Right ventricle myocardium inferior (tissue), 1 donor: ENCODE results near the gene USP31. TPM values are rescaled to one million over a fixed set of nuclear protein-coding genes. Genes with fewer than 3 reads are reported as not detected.

Experiments
- ATAC-seq: fragments of 200-7000 bp; cut with Tn5 transposase; one replicate; pipeline ENCODE4 v1.9.1; 2020; ENCODE audit warnings: mild to moderate bottlenecking, moderate library complexity
- DNase-seq: peaks from one replicate; pipeline ENCODE4 v3.0.0; 2021; ENCODE audit errors: missing footprints
- intact Hi-C: fragments of 100-400 bp; cut with DNase I; formaldehyde crosslinking; loops from one replicate; pipeline ENCODE4 v1.11.0; 2022
- total RNA-seq: library from RNA; stranded (reverse); fragmentation: NEBNext Ultra II Directional; extraction: Animal tissue kit (Norgen Biotek cat#: 25700); gene quantifications from one replicate; pipeline ENCODE4 v1.2.1, GENCODE V29; 2021
- donor health status: DM: no; HTN: yes; CAD: no; lungs with severe emphysema.

The USP31 gene
- total RNA-seq, 1 donor from 2014 or later, result 26.8 TPM

DNA sequence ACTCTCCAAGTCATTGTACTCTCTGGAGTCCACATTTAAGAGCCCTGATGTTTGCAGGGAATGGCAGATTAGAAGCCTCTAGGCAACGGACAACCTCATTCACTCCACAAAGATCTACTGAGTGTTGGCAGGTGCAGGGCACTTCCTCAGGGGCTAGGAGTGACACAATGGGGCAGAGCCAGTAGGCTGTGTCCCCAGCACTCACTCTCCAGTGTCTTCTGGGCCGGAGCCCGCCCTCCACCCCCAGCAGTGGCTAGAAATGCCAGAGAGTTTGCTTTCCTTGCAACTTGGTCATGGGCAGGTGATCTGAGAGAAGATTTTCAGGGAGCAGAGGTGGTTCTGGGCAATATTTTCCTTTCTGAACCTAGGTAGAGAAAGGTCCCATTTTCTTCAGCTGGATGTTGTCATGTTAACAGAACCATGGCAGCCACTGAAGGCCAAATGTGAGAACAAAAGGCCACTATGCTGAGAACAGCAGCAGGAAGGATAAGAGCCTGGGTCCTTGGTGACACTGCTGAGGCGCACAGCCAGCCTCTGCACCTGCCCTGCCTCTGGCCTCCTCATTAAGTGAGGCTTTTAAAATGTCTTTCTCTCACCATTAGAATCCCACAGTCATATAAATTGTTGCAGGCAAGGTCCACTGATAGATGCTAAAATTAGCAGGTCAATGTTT lies 96.2 kb downstream of the USP31 start:
- ATAC-seq (no peak), DNase-seq (no peak)
- intact Hi-C loops, result no loop called here

- DNase-seq (no peak), ATAC-seq (no peak)
- intact Hi-C loops, result no loop called here
These were observed 97.0 kb downstream of the USP31 start for GRCh38 chr16:23052221-23052620.

GRCh38 chr16:23051587-23051986 lies 97.7 kb downstream of the USP31 start:
- intact Hi-C loops, result no loop called here
- DNase-seq (no peak), ATAC-seq (no peak)

- intact Hi-C loops, result no loop called here
- no peak for DNase-seq
- no peak for ATAC-seq
These were observed 101.1 kb downstream of the USP31 start for GRCh38 chr16:23048164-23048563.

DNA sequence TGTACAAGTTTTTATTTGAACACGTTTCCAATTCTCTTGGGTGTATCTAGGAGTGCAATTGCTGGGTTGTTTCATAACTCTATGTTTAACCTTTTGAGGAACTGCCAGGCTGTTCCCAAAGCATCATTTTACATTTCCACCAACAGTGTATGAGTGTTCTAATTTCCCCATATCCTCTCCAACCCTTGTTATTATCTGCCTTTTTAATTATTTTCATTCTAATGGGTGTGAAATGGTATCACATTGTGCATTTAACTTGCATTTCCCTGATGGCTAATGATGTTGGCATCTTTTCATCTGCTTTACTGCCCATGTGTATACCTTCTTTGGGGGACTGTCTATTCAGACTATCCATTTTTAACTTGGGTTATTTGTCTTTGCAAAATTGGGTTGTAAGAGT lies 104.2 kb downstream of the USP31 start:
- DNase-seq (no peak), ATAC-seq (no peak)
- intact Hi-C loops, result no loop called here

DNA sequence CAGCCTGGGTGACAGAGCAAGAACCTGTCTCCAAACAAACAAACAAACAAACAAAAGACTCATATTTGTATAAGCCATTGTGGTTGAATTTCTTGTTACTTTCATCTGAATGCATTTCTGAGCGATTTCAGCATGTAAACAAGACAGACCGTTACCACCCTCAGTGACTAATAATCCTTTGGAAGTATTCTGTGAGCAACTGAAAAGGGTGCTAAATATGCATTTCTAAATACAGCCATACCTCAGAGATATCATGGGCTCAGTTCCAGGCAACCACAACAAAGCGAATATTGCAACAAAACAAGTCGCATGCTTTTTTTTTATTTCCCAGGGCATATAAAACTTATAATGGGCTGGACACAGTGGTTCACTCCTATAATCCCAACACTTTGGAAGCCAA lies 109.0 kb downstream of the USP31 start:
- ATAC-seq, result no peak
- intact Hi-C loops, result no loop called here
- DNase-seq, result no peak

DNA sequence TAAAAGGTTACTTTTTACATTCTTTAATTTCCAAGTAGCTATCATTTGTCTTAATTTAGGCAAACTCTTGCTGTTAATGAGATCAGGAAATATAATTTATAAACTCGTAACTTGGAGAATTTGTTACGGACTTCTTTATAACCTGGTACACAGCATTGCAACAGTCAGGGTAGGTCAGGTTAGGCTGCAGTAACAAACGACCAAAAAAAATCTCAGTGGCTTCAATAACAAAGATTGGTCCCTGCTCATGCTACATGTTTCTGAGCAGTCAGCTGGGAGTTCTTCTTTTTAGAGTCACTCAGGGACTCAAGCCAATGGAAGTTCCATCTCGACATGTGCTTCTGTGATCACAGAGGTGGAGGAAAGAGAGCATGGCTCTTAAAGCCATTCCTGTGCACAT lies 110.1 kb downstream of the USP31 start:
- intact Hi-C loops, result no loop called here
- DNase-seq (no peak), ATAC-seq (no peak)

GRCh38 chr16:23035240-23035639 lies 114.0 kb downstream of the USP31 start:
- ATAC-seq (no peak), DNase-seq (no peak)
- intact Hi-C loops, result no loop called here

- intact Hi-C loops, result no loop called here
- no peak for ATAC-seq
- DNase-seq, result no peak
These were observed 117.6 kb downstream of the USP31 start for GRCh38 chr16:23031508-23032098.

- peak; percentile 47 for DNase-seq
- intact Hi-C loops, result no loop called here
- ATAC-seq, result no peak
These were observed 119.4 kb downstream of the USP31 start for GRCh38 chr16:23029733-23030420.

GRCh38 chr16:23027386-23027785 lies 121.9 kb downstream of the USP31 start:
- intact Hi-C loops, result no loop called here
- no peak for ATAC-seq
- DNase-seq, result no peak

- ATAC-seq (no peak), DNase-seq (no peak)
- intact Hi-C loops, result no loop called here
These were observed 122.4 kb downstream of the USP31 start for GRCh38 chr16:23026784-23027362.

DNA sequence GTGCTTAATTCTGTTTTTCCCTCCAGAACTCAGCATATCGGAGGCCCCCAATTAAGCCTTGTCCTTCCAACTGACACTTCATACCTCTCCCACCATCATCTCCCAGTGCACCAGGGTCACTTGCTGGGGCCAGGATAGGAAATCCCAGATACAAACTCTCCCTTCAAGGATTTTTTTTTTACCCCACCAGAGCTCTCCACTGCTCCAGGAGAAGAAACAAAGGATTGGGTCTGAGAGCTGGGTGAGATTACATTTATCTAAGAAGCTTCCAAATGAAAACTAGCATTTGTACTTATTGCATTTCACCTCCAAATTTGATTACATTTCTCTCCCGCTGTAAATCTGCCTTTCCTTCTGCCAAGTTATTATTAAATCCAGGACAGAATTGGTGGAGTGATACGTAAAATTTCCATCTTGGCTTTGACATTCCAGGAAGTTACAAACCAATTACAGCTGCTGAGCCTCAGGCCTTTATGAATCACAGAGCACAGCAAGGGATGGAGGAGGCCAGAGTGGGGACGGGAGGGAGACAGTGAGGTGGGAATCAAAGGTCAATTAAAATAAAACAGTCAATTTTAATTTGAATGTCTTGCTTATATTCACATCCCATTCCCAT lies 123.5 kb downstream of the USP31 start:
- intact Hi-C loops, result no loop called here
- DNase-seq (no peak), ATAC-seq (no peak)

DNA sequence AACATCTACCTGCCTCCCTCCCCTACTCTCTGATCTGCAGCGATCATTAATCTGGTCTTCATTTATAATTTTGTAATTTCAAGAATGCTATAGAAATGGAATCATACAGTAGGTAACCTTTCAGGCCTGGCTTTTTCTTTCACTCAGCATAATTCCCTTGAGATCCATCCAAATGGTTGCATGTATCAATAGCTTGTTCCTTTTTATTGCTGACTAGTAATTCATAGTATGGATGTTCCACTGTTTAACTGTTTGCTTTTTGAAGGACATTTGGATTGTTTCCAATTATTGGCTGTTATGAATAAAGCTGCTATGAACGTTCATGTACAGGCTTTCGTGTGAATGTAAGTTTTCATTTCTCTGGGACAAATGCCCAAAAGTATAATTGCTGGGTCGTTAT lies 125.2 kb downstream of the USP31 start:
- DNase-seq (no peak), ATAC-seq (no peak)
- intact Hi-C loops, result no loop called here

GRCh38 chr16:23020084-23020483 lies 129.2 kb downstream of the USP31 start:
- intact Hi-C loops, result no loop called here
- DNase-seq, result no peak
- no peak for ATAC-seq

GRCh38 chr16:23016368-23016767 lies 132.9 kb downstream of the USP31 start:
- no peak for ATAC-seq
- intact Hi-C loops, result no loop called here
- no peak for DNase-seq

DNA sequence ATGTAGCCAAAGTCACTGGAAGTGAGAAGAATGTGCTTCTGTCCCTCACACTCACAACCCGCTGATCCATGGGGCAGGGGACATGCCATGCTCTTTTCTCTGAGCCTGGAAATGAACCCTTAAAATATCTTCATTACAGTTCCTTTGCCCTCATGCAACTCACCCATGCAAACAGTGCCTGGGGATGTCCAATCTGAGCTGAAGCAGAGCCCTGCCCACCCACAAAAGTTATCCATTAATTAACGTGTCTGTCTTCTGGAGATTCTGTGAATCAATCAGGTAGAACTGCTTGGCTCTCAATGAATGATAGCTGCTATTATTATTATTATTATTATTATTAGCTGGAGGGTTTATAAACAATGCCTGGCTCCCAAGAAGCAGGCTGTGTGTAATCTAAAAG lies 133.7 kb downstream of the USP31 start:
- no peak for DNase-seq
- no peak for ATAC-seq
- intact Hi-C loops, result no loop called here

DNA sequence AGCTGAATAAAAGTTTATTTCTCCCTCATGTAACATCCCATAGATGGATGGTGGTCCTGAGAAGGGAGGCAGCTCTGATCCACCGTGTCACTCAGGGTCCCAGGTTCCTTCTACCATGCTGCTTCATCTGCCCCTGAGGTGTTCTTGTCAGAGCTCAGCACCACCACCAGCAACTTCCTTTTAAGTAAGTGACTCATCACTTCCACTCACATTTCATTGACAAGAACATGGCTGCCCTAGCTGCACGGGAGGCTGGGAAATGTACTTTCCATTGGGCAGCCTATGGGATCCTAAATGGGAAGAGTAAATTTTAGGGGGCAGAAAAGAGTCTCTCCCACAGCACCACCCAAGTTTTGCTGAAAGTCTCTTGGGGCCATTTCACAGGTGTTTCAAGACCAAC lies 134.7 kb downstream of the USP31 start:
- no peak for DNase-seq
- no peak for ATAC-seq
- intact Hi-C loops, result no loop called here
